LNCAP (cell line): ENCODE measurements around the gene CIZ1.

Source experiments
- CTCF ChIP-seq: fragments of 450-650 bp; IDR thresholded peaks from 2 replicates; pipeline ENCODE4 v1.5.1; 2017; ENCODE audit warnings: mild to moderate bottlenecking

CIZ1 gene

GRCh38 chr9:128203024-128203706, 11.8 kb upstream of the CIZ1 start, which contains the start of gene DNM1:
Gene DNM1, plus strand, starts transcription at chr9:128203379. Its CDS starts 92 bp downstream, at chr9:128203471.
- peak; percentile 97 for TF ChIP-seq CTCF

GRCh38 chr9:128202648-128203023, 11.3 kb upstream of the CIZ1 start:
- TF ChIP-seq CTCF = no peak

- TF ChIP-seq CTCF = no peak
These were observed 10.3 kb upstream of the CIZ1 start for GRCh38 chr9:128201441-128202369.

- no peak for TF ChIP-seq CTCF
These were observed 2.2 kb upstream of the CIZ1 start for GRCh38 chr9:128193469-128194096.

GRCh38 chr9:128192601-128193371, 1.4 kb upstream of the CIZ1 start:
- no peak for TF ChIP-seq CTCF

GRCh38 chr9:128190516-128191405, 611 bp downstream of the CIZ1 start:
- TF ChIP-seq CTCF = no peak
